ENCODE measurements around the gene PTPRE. TPM values are rescaled to one million over a fixed set of nuclear protein-coding genes. Genes with fewer than 3 reads are reported as not detected.

The PTPRE gene
- polyA plus RNA-seq, 1 donor (not counting 4 experiments of a cell fraction or from before 2014, with no cell fraction given), result 15.1 TPM

GRCh38 chr10:128097783-128098182 lies 190.9 kb downstream of the PTPRE start:
- no peak for FAIRE-seq
- TF ChIP-seq EZH2 (IDR thresholded peaks at IDR 0.05; ENCODE audit: low read length), result no peak
- no peak for TF ChIP-seq CTCF (optimal IDR thresholded peaks at IDR 0.05 in 1 of 3, IDR thresholded peaks at IDR 0.05 in 1 of 3, conservative IDR thresholded peaks at IDR 0.05 in 1 of 3; ENCODE audit: extremely low read depth in 1 of 3, insufficient read depth in 2 of 3, low read length in 3 of 3)
- Histone ChIP-seq H3K4me1 (ENCODE audit: control insufficient read depth, extremely low read depth, insufficient read depth, low read length) (no peaks in the 10 kb centered on the region), H3K36me3 (ENCODE audit: control insufficient read depth in 2 of 2, extremely low read depth in 1 of 2, insufficient read depth in 2 of 2, low read length in 2 of 2) (peaks cover 0 to 18% of the 10 kb centered on the region in 2 experiments), H3K79me2 (ENCODE audit: control insufficient read depth, insufficient read depth, low read length) (no peaks in the 10 kb centered on the region), H3K27me3 (ENCODE audit: control insufficient read depth, extremely low read depth, insufficient read depth, low read length) (no peaks in the 10 kb centered on the region), H3K4me3 (ENCODE audit: control insufficient read depth in 2 of 3, extremely low read depth in 1 of 3, insufficient read depth in 2 of 3, low read depth in 1 of 3, low read length in 3 of 3) (no peak overlapping the region), H3K27ac (ENCODE audit: control insufficient read depth, insufficient read depth, low read length) (no peak overlapping the region), H3K9me1 (ENCODE audit: control insufficient read depth, extremely low read depth, insufficient read depth, low read length) (no peaks in the 10 kb centered on the region), H3K9ac (ENCODE audit: control insufficient read depth, extremely low read depth, insufficient read depth, low read length) (no peak overlapping the region), H3K4me2 (ENCODE audit: control insufficient read depth, extremely low read depth, insufficient read depth, low read depth, low read length) (no peak overlapping the region), H2AFZ (ENCODE audit: control insufficient read depth, low read length) (no peak overlapping the region), H4K20me1 (ENCODE audit: control insufficient read depth, extremely low read depth, insufficient read depth, low read length) (no peaks in the 10 kb centered on the region), H3K9me3 (ENCODE audit: control insufficient read depth, low read depth, low read length) (no peaks in the 10 kb centered on the region)
- DNase-seq (ENCODE audit: low read depth, low spot score), result no peak
- dilution Hi-C loops (cut with MboI; ENCODE audit: extremely low pct_ligation_motif_present, low sequenced_read_pairs), result no loop called here

- Histone ChIP-seq H3K9me1 (ENCODE audit: control insufficient read depth, extremely low read depth, insufficient read depth, low read length) (no peaks in the 10 kb centered on the region), H3K27ac (ENCODE audit: control insufficient read depth, insufficient read depth, low read length) (no peak overlapping the region), H4K20me1 (ENCODE audit: control insufficient read depth, extremely low read depth, insufficient read depth, low read length) (no peaks in the 10 kb centered on the region), H3K27me3 (ENCODE audit: control insufficient read depth, extremely low read depth, insufficient read depth, low read length) (no peaks in the 10 kb centered on the region), H3K79me2 (ENCODE audit: control insufficient read depth, insufficient read depth, low read length) (no peaks in the 10 kb centered on the region), H3K4me1 (ENCODE audit: control insufficient read depth, extremely low read depth, insufficient read depth, low read length) (no peaks in the 10 kb centered on the region), H3K4me3 (ENCODE audit: control insufficient read depth in 2 of 3, extremely low read depth in 1 of 3, insufficient read depth in 2 of 3, low read depth in 1 of 3, low read length in 3 of 3) (no peak overlapping the region), H3K9ac (ENCODE audit: control insufficient read depth, extremely low read depth, insufficient read depth, low read length) (no peak overlapping the region), H2AFZ (ENCODE audit: control insufficient read depth, low read length) (no peak overlapping the region), H3K9me3 (ENCODE audit: control insufficient read depth, low read depth, low read length) (no peaks in the 10 kb centered on the region), H3K36me3 (ENCODE audit: control insufficient read depth in 2 of 2, extremely low read depth in 1 of 2, insufficient read depth in 2 of 2, low read length in 2 of 2) (peaks cover 0 to 18% of the 10 kb centered on the region in 2 experiments), H3K4me2 (ENCODE audit: control insufficient read depth, extremely low read depth, insufficient read depth, low read depth, low read length) (no peak overlapping the region)
- DNase-seq (ENCODE audit: low read depth, low spot score), result no peak
- no peak for TF ChIP-seq EZH2 (IDR thresholded peaks at IDR 0.05; ENCODE audit: low read length)
- no peak for TF ChIP-seq CTCF (optimal IDR thresholded peaks at IDR 0.05 in 1 of 3, IDR thresholded peaks at IDR 0.05 in 1 of 3, conservative IDR thresholded peaks at IDR 0.05 in 1 of 3; ENCODE audit: extremely low read depth in 1 of 3, insufficient read depth in 2 of 3, low read length in 3 of 3)
- dilution Hi-C loops (cut with MboI; ENCODE audit: extremely low pct_ligation_motif_present, low sequenced_read_pairs), result no loop called here
- no peak for FAIRE-seq
Observed at GRCh38 chr10:128098631-128099030, 191.7 kb downstream of the PTPRE start.

Data from keratinocyte (primary cell).